K562 (cell line): Measurements from ENCODE around the gene PMF1. TPM values are rescaled to one million over a fixed set of nuclear protein-coding genes. Genes with fewer than 3 reads are reported as not detected.

Source experiments
- ATF1 ChIP-seq, 2 experiments: fragments of 450-650 bp in 1 of 2; IDR thresholded peaks; 2 replicates each; pipeline ENCODE4 v1.6.1; 2016; ENCODE audit warnings: missing compliant biosample characterization in 1 of 2, missing genetic modification characterization in 1 of 2
- BRCA1 ChIP-seq, 2 experiments: fragments of 450-650 bp in 1 of 2; sonication (generic) in 1 of 2; formaldehyde crosslinking in 1 of 2; IDR thresholded peaks; 2 replicates each; pipeline versions ENCODE4 v1.5.0 to v1.6.1; 2017 to 2020; ENCODE audit warnings: mild to moderate bottlenecking in 1 of 2, missing genetic modification reagents in 1 of 2
- CREM ChIP-seq: IDR thresholded peaks from 2 replicates; pipeline ENCODE4 v1.6.1; 2014; ENCODE audit warnings: antibody characterized with exemption, low read depth
- EP300 ChIP-seq: IDR thresholded peaks from 2 replicates; pipeline ENCODE4 v1.6.1; 2012; ENCODE audit warnings: low read length, improper control_type of control experiment
- EP400 ChIP-seq: fragments of 450-650 bp; IDR thresholded peaks from 2 replicates; pipeline ENCODE4 v1.6.1; 2017; ENCODE audit warnings: antibody characterized with exemption, mild to moderate bottlenecking, moderate library complexity
- ETV5 ChIP-seq: sonication (generic); formaldehyde crosslinking; IDR thresholded peaks from 2 replicates; pipeline ENCODE4 v1.4.0; 2020; ENCODE audit warnings: low read depth, mild to moderate bottlenecking, missing genetic modification reagents
- LARP7 ChIP-seq: fragments of 450-650 bp; IDR thresholded peaks from 2 replicates; pipeline ENCODE4 v1.6.1; 2016
- NFRKB ChIP-seq: fragments of 450-650 bp; IDR thresholded peaks from 2 replicates; pipeline ENCODE4 v1.6.1; 2016; ENCODE audit warnings: low read depth
- PKNOX1 ChIP-seq: fragments of 450-650 bp; IDR thresholded peaks from 2 replicates; pipeline ENCODE4 v1.6.1; 2016
- POLR2G ChIP-seq: fragments of 200-400 bp; formaldehyde crosslinking; IDR thresholded peaks from 2 replicates; pipeline ENCODE4 v1.6.1; 2017; ENCODE audit warnings: low read depth, mild to moderate bottlenecking, antibody characterized with exemption, low read length, moderate library complexity
- PREB ChIP-seq: sonication (generic); formaldehyde crosslinking; IDR thresholded peaks from 2 replicates; pipeline ENCODE4 v1.8.1; 2023; ENCODE audit warnings: mild to moderate bottlenecking, missing genetic modification reagents
- PRPF4 ChIP-seq: fragments of 200-400 bp; formaldehyde crosslinking; IDR thresholded peaks from one replicate; pipeline ENCODE4 v1.6.1; 2017; ENCODE audit warnings: low read length, low read depth, mild to moderate bottlenecking; ENCODE audit not compliant: insufficient read depth, poor library complexity, severe bottlenecking
- RBBP5 ChIP-seq: fragments of 200-600 bp; sonication (generic); IDR thresholded peaks from 2 replicates; pipeline ENCODE4 v1.6.1; 2012; ENCODE audit warnings: borderline replicate concordance, mild to moderate bottlenecking, low read length, control low read depth, inconsistent platforms; ENCODE audit not compliant: insufficient read depth, poor library complexity, severe bottlenecking
- SMARCE1 ChIP-seq: fragments of 450-650 bp; IDR thresholded peaks from 2 replicates; pipeline ENCODE4 v1.7.1; 2016; ENCODE audit warnings: mild to moderate bottlenecking
- THAP12 ChIP-seq: fragments of 250-450 bp; sonication (Bioruptor Pico); IDR thresholded peaks from 2 replicates; pipeline ENCODE4 v1.9.0; 2021; ENCODE audit warnings: mild to moderate bottlenecking, inconsistent platforms
- WHSC1 ChIP-seq: IDR thresholded peaks from one replicate; pipeline ENCODE4 v1.6.1; 2012; ENCODE audit warnings: low read length, control low read depth, inconsistent platforms
- XRCC5 ChIP-seq: fragments of 200-400 bp; formaldehyde crosslinking; IDR thresholded peaks from 2 replicates; pipeline ENCODE4 v1.6.1; 2017; ENCODE audit warnings: low read depth, mild to moderate bottlenecking, low read length
- ZBTB1 ChIP-seq: sonication (generic); formaldehyde crosslinking; IDR thresholded peaks from 2 replicates; pipeline ENCODE4 v1.8.1; 2023; ENCODE audit warnings: missing genetic modification reagents, low read depth, mild to moderate bottlenecking, borderline replicate concordance
- ZBTB12 ChIP-seq: fragments of 250-450 bp; sonication (Bioruptor Pico); IDR thresholded peaks from 2 replicates; pipeline ENCODE4 v1.4.0; 2020
- ZBTB17 ChIP-seq: fragments of 450-650 bp; formaldehyde crosslinking; IDR thresholded peaks from 2 replicates; pipeline ENCODE4 v1.4.0; 2020; ENCODE audit warnings: mild to moderate bottlenecking
- ZKSCAN8 ChIP-seq: fragments of 200-800 bp; sonication (Bioruptor generic); IDR thresholded peaks from 2 replicates; pipeline ENCODE4 v1.6.1; 2016; ENCODE audit warnings: missing genetic modification characterization, missing compliant biosample characterization
- ZNF444 ChIP-seq: fragments of 250-450 bp; sonication (Bioruptor Pico); IDR thresholded peaks from 2 replicates; pipeline ENCODE4 v1.4.0; 2020; ENCODE audit warnings: mild to moderate bottlenecking, moderate library complexity
- ZNF644 ChIP-seq: fragments of 200-800 bp; sonication (Bioruptor generic); IDR thresholded peaks from 2 replicates; pipeline ENCODE4 v1.6.1; 2016; ENCODE audit warnings: low read depth, missing genetic modification characterization, missing compliant biosample characterization
- polyA plus RNA-seq, 8 experiments: library from polyadenylated mRNA; depleted of rRNA in 4 of 8; stranded (reverse) in 5 of 8; unstranded in 3 of 8; fragments of >200 nt; fragmentation: Nextera tagmentation in 2 of 8; fragmentation: Illumina TruSeq in 1 of 8; extraction: Ambion mirVana in 2 of 8; extraction: Trizol in 1 of 8; gene quantifications; 2 replicates each; pipeline versions ENCODE4 v1.2.1 to v1.2.3, GENCODE V29; 2011 to 2014; ENCODE audit warnings: inconsistent platforms in 1 of 8, missing spikeins in 1 of 8
- total RNA-seq, 7 experiments: library from RNA; depleted of rRNA in 6 of 7; stranded (reverse); fragments of >200 nt in 6 of 7; fragmentation: Illumina TruSeq in 2 of 7; extraction: Trizol in 2 of 7; gene quantifications; 2 replicates each; pipeline versions ENCODE4 v1.2.1 to v1.2.3, GENCODE V29; 2011 to 2021; ENCODE audit warnings: low replicate concordance in 1 of 7

PMF1 gene
- total and polyA plus RNA-seq, 9 of the 15 experiments (the other 6 are each of a cell fraction or from before 2014, with no cell fraction given) = 9.4 to 92.9 (median 71.0) TPM

- TF ChIP-seq PREB (CRISPR knock-in tag) (0 out of 2 replicates have a peak, but pooled peaks have one; percentile 26), WHSC1 (no peak), XRCC5 (peak; percentile 96), EP300 (peak; percentile 52; the same call in 1 of the 2 replicates), RBBP5 (peak; percentile 89), ETV5 (CRISPR knock-in tag) (peak; percentile 86), ZNF644 (tag) (no peak), CREM (peak; percentile 90), PRPF4 (peak; percentile 63), NFRKB (peak; percentile 96), ZBTB1 (CRISPR knock-in tag) (peak; percentile 67; the same call in 1 of the 2 replicates), LARP7 (0 out of 2 replicates have a peak, but pooled peaks have one; percentile 5), ZBTB12 (CRISPR knock-in tag) (peak; percentile 25; the same call in 1 of the 2 replicates), EP400 (peak; percentile 88), SMARCE1 (no peak), PKNOX1 (peak; percentile 57; the same call in 1 of the 2 replicates), ZNF444 (CRISPR knock-in tag) (no peak), POLR2G (peak; percentile 100), THAP12 (CRISPR knock-in tag) (peak; percentile 82), ZBTB17 (CRISPR knock-in tag) (peak; percentile 32; the same call in 1 of the 2 replicates), ATF1 (CRISPR knock-in tag; IDR thresholded peaks at IDR 0.05) (no peak), ATF1 (tag; IDR thresholded peaks at IDR 0.05) (peak; percentile 90), BRCA1 (IDR thresholded peaks at IDR 0.05) (no peak), BRCA1 (CRISPR knock-in tag; IDR thresholded peaks at IDR 0.05) (no peak), ZKSCAN8 (CRISPR knock-in tag) (no peak)
Measured at GRCh38 chr1:156282479-156283222, 69.8 kb downstream of the PMF1 start, which contains the start of gene SMG5 (continued).
